Body of pancreas (tissue), 4 donors: ENCODE results near the gene ACTG1. TPM values are rescaled to one million over a fixed set of nuclear protein-coding genes. Genes with fewer than 3 reads are reported as not detected.
A peak's percentile ranks its signal among the peaks of the same experiment; 100 is the strongest.

Experiments
- ATAC-seq: fragments of 150-250 bp; one replicate; pipeline ENCODE4 v1.9.1; 2016
- DNase-seq, 4 donors: peaks; one replicate each; pipeline ENCODE4 v3.0.0-alpha.2; 2019
- H3K27ac ChIP-seq, 4 donors: fragments of 200-600 bp; sonication (generic); 1 replicate in 3 of 4; 2 replicates in 1 of 4; pipeline versions ENCODE4 v1.5.1 to v1.6.1; 2016 to 2019; ENCODE audit warnings: mild to moderate bottlenecking in 1 of 4, mixed read lengths in 1 of 4, moderate library complexity in 1 of 4
- H3K27me3 ChIP-seq, 2 donors: fragments of 200-600 bp; sonication (generic); one replicate each; pipeline ENCODE4 v1.6.0; 2016; ENCODE audit warnings: mild to moderate bottlenecking in 1 of 2
- H3K36me3 ChIP-seq, 2 donors: fragments of 200-600 bp; sonication (generic); replicated peaks in 1 of 2; 2 replicates each; pipeline ENCODE4 v1.5.1; 2016; ENCODE audit warnings: low read depth in 2 of 2; ENCODE audit not compliant: insufficient read depth in 1 of 2
- H3K4me1 ChIP-seq: fragments of 200-600 bp; sonication (generic); one replicate; pipeline ENCODE4 v1.6.0; 2016
- H3K4me3 ChIP-seq, 2 donors: fragments of 200-600 bp; sonication (generic); 1 replicate in 1 of 2; 2 replicates in 1 of 2; pipeline ENCODE4 v1.5.1; 2016 to 2019
- H3K9me3 ChIP-seq, 3 donors: fragments of 200-600 bp; sonication (generic); 1 replicate in 2 of 3; 2 replicates in 1 of 3; pipeline ENCODE4 v1.5.1; 2016
- CTCF ChIP-seq, 7 experiments: fragments of 450-650 bp in 4 of 7; fragments of 200-600 bp in 3 of 7; sonication (generic) in 3 of 7; IDR thresholded peaks; one replicate each; pipeline ENCODE4 v1.5.1; 2016 to 2019; ENCODE audit warnings: antibody characterized with exemption in 7 of 7
- POLR2A ChIP-seq, 3 donors: fragments of 450-650 bp; IDR thresholded peaks; one replicate each; pipeline ENCODE4 v1.6.1; 2016; ENCODE audit warnings: antibody characterized with exemption in 3 of 3, mild to moderate bottlenecking in 2 of 3
- WGBS, 2 donors: methylation state at CpG; one replicate each; pipeline ENCODE4 v1.1.5; 2017; 5-methylcytosine and 5-hydroxymethylcytosine counted together
- intact Hi-C: fragments of 100-400 bp; cut with DNase I; formaldehyde crosslinking; loops from one replicate; pipeline ENCODE4 v1.15.1; 2023
- total RNA-seq, 2 donors: library from RNA; depleted of rRNA; stranded (reverse); fragments of >200 nt; gene quantifications; one replicate each; pipeline ENCODE4 v1.1.0, GENCODE V29; 2016

ACTG1 gene
- total RNA-seq, 2 donors from 2014 or later, result 1,634 to 1,790 TPM

- Histone ChIP-seq H3K4me3 (peak overlapping the region; percentile 57 to 85), H3K36me3 (peaks cover 0 to 4% of the 10 kb centered on the region in 2 donors), H3K9me3 (no peaks in the 10 kb centered on the region), H3K4me1 (peaks cover 35% of the 10 kb centered on the region), H3K27ac (peak overlapping the region; percentile 47 to 86 (median 72)), H3K27me3 (no peaks in the 10 kb centered on the region)
- ATAC-seq, result peak; percentile 66
- intact Hi-C loops, result no loop called here
- TF ChIP-seq CTCF (IDR thresholded peaks at IDR 0.05) (peak in 3 of 7 experiments; percentile 6 to 9 (median 8)), POLR2A (IDR thresholded peaks at IDR 0.05) (peak in 1 of 3 donors; percentile 33)
- 1 to 2% methylated on average over 7 to 19 of the region's 19 CpGs for WGBS, 2 donors
- DNase-seq, result peak; percentile 73 to 87 (median 82)
Measured at GRCh38 chr17:81553018-81553615, 40.5 kb upstream of the ACTG1 start.

GRCh38 chr17:81552244-81553017 is 39.8 kb upstream of the ACTG1 start, which contains the start of gene FAAP100:
Gene FAAP100 (minus strand): TSS chr17:81552353. CDS start chr17:81552330, 23 bp downstream.
- TF ChIP-seq POLR2A (IDR thresholded peaks at IDR 0.05), result peak in 2 of 3 donors; percentile 7 to 79
- peak in 1 of 7 experiments; percentile 15 for TF ChIP-seq CTCF (IDR thresholded peaks at IDR 0.05)

GRCh38 chr17:81551458-81552243 is 39.1 kb upstream of the ACTG1 start:
- Histone ChIP-seq H3K27ac (peak overlapping the region; percentile 37 to 86 (median 62)), H3K27me3 (no peaks in the 10 kb centered on the region), H3K4me1 (peaks cover 35% of the 10 kb centered on the region), H3K36me3 (peaks cover 0 to 6% of the 10 kb centered on the region in 2 donors), H3K9me3 (no peaks in the 10 kb centered on the region), H3K4me3 (peak overlapping the region; percentile 57 to 85)
- WGBS, 2 donors, result 1% methylated on average over 69 of the region's 69 CpGs; no CpG with 5 or more reads in 1 of the 2 donors
- DNase-seq, result peak in 3 of 4 donors; percentile 43 to 53 (median 51)
- TF ChIP-seq POLR2A (IDR thresholded peaks at IDR 0.05) (peak in 1 of 3 donors; percentile 27), CTCF (IDR thresholded peaks at IDR 0.05) (no peak)
- peak; percentile 4 for ATAC-seq
- intact Hi-C loops, result no loop called here

More at GRCh38 chr17:81552244-81553017, 39.8 kb upstream of the ACTG1 start, which contains the start of gene FAAP100:
- Histone ChIP-seq H3K27me3 (no peaks in the 10 kb centered on the region), H3K9me3 (no peaks in the 10 kb centered on the region), H3K36me3 (peaks cover 0 to 5% of the 10 kb centered on the region in 2 donors), H3K4me3 (peak within 1 kb of the TSS; percentile 57 to 85), H3K4me1 (peaks cover 35% of the 10 kb centered on the region), H3K27ac (peak within 1 kb of the TSS; percentile 47 to 86 (median 72))
- ATAC-seq, result peak; percentile 86
- intact Hi-C loops, result no loop called here
- peak; percentile 78 to 83 (median 80) for DNase-seq
- WGBS, 2 donors, result 0 to 1% methylated on average over 4 to 84 of the region's 85 CpGs

GRCh38 chr17:81550830-81551457 is 38.3 kb upstream of the ACTG1 start:
- Histone ChIP-seq H3K36me3 (peaks cover 0 to 5% of the 10 kb centered on the region in 2 donors), H3K4me3 (no peak overlapping the region), H3K4me1 (peaks cover 35% of the 10 kb centered on the region), H3K27ac (peak overlapping the region in 1 of 4 donors; percentile 77), H3K27me3 (no peaks in the 10 kb centered on the region), H3K9me3 (no peaks in the 10 kb centered on the region)
- 77% methylated on average over 27 of the region's 27 CpGs; no CpG with 5 or more reads in 1 of the 2 donors for WGBS, 2 donors
- no peak for ATAC-seq
- DNase-seq, result peak in 1 of 4 donors; percentile 22
- TF ChIP-seq POLR2A (IDR thresholded peaks at IDR 0.05), result no peak
- no peak for TF ChIP-seq CTCF (IDR thresholded peaks at IDR 0.05)
- intact Hi-C loops, result no loop called here
